ENCODE data around the gene CRYM.

Gene CRYM

GRCh38 chr16:21285314-21285713, 7.2 kb upstream of the CRYM start:
- DNase-seq (ENCODE audit: low spot score), result no peak
- H3K14ac ChIP-seq (ENCODE audit: low read length), result no peak overlapping the region
- no peaks in the 10 kb centered on the region for H3K79me1 ChIP-seq (ENCODE audit: low read depth, low read length)
- H3K4me3 ChIP-seq (ENCODE audit: low read length in 2 of 2), result no peak overlapping the region
- no peak overlapping the region for H2BK12ac ChIP-seq (ENCODE audit: low read length)
- H3K23ac ChIP-seq (ENCODE audit: low read depth, low read length, poor library complexity), result no peak overlapping the region
- no peak overlapping the region for H2BK120ac ChIP-seq (ENCODE audit: low read depth, low read length)
- H4K8ac ChIP-seq (ENCODE audit: low read depth, low read length), result no peak overlapping the region
- H3K27ac ChIP-seq (replicated peaks; ENCODE audit: low read length), result no peak overlapping the region
- WGBS, 2 donors (ENCODE audit: extremely low coverage in 2 of 2, insufficient read length in 2 of 2, insufficient replicate concordance in 1 of 2), result no CpG with 5 or more reads among the region's 1 CpG
- peaks cover 0 to 19% (median 0%) of the 10 kb centered on the region in 3 experiments for H3K27me3 ChIP-seq (ENCODE audit: control insufficient read depth in 3 of 3, insufficient read depth in 3 of 3, low read depth in 1 of 3, low read length in 3 of 3)
- H3K4ac ChIP-seq (ENCODE audit: low read length), result no peak overlapping the region
- no peaks in the 10 kb centered on the region for H3K4me1 ChIP-seq (ENCODE audit: control insufficient read depth in 2 of 2, insufficient read depth in 1 of 2, low read depth in 1 of 2, low read length in 2 of 2)
- no peak overlapping the region for H3K4me2 ChIP-seq (ENCODE audit: insufficient read depth, low read length, poor library complexity, severe bottlenecking)
- H3K18ac ChIP-seq (ENCODE audit: low read length), result no peak overlapping the region
- H3K9me3 ChIP-seq (replicated peaks in 1 of 2; ENCODE audit: control insufficient read depth in 2 of 2, insufficient read depth in 1 of 2, low read depth in 1 of 2, low read length in 2 of 2), result peaks cover 0 to 2% of the 10 kb centered on the region in 2 donors
- no peaks in the 10 kb centered on the region for H3K36me3 ChIP-seq (replicated peaks in 1 of 2; ENCODE audit: control insufficient read depth in 2 of 2, insufficient read depth in 2 of 2, low read length in 2 of 2)
- no peak overlapping the region for H4K91ac ChIP-seq (ENCODE audit: low read depth, low read length, poor library complexity)
- no peak overlapping the region for H2AFZ ChIP-seq (ENCODE audit: low read length)
- no peak overlapping the region for H2AK5ac ChIP-seq (ENCODE audit: low read depth, low read length)
- H2BK15ac ChIP-seq (ENCODE audit: low read length), result no peak overlapping the region
- H3K9ac ChIP-seq (ENCODE audit: low read depth, low read length, poor library complexity), result no peak overlapping the region
- H2BK5ac ChIP-seq (ENCODE audit: low read length), result no peak overlapping the region

- H3K4ac ChIP-seq (ENCODE audit: low read length), result no peak overlapping the region
- H3K4me1 ChIP-seq (ENCODE audit: control insufficient read depth in 2 of 2, insufficient read depth in 1 of 2, low read depth in 1 of 2, low read length in 2 of 2), result no peaks in the 10 kb centered on the region
- no peak overlapping the region for H2BK15ac ChIP-seq (ENCODE audit: low read length)
- H3K18ac ChIP-seq (ENCODE audit: low read length), result no peak overlapping the region
- no peaks in the 10 kb centered on the region for H3K36me3 ChIP-seq (replicated peaks in 1 of 2; ENCODE audit: control insufficient read depth in 2 of 2, insufficient read depth in 2 of 2, low read length in 2 of 2)
- H2AFZ ChIP-seq (ENCODE audit: low read length), result no peak overlapping the region
- peaks cover 0 to 27% (median 2%) of the 10 kb centered on the region in 3 experiments for H3K27me3 ChIP-seq (ENCODE audit: control insufficient read depth in 3 of 3, insufficient read depth in 3 of 3, low read depth in 1 of 3, low read length in 3 of 3)
- H4K91ac ChIP-seq (ENCODE audit: low read depth, low read length, poor library complexity), result no peak overlapping the region
- H2BK12ac ChIP-seq (ENCODE audit: low read length), result no peak overlapping the region
- H3K9ac ChIP-seq (ENCODE audit: low read depth, low read length, poor library complexity), result no peak overlapping the region
- H3K27ac ChIP-seq (replicated peaks; ENCODE audit: low read length), result no peak overlapping the region
- no peak overlapping the region for H4K8ac ChIP-seq (ENCODE audit: low read depth, low read length)
- no peak overlapping the region for H3K14ac ChIP-seq (ENCODE audit: low read length)
- H3K4me2 ChIP-seq (ENCODE audit: insufficient read depth, low read length, poor library complexity, severe bottlenecking), result no peak overlapping the region
- H3K4me3 ChIP-seq (ENCODE audit: low read length in 2 of 2), result peak overlapping the region in 1 of 2 donors; percentile 48
- no CpG with 5 or more reads among the region's 4 CpGs for WGBS, 2 donors (ENCODE audit: extremely low coverage in 2 of 2, insufficient read length in 2 of 2, insufficient replicate concordance in 1 of 2)
- no peak overlapping the region for H3K23ac ChIP-seq (ENCODE audit: low read depth, low read length, poor library complexity)
- H2AK5ac ChIP-seq (ENCODE audit: low read depth, low read length), result no peak overlapping the region
- H2BK5ac ChIP-seq (ENCODE audit: low read length), result no peak overlapping the region
- H3K9me3 ChIP-seq (replicated peaks in 1 of 2; ENCODE audit: control insufficient read depth in 2 of 2, insufficient read depth in 1 of 2, low read depth in 1 of 2, low read length in 2 of 2), result no peaks in the 10 kb centered on the region
- no peaks in the 10 kb centered on the region for H3K79me1 ChIP-seq (ENCODE audit: low read depth, low read length)
- no peak for DNase-seq (ENCODE audit: low spot score)
- H2BK120ac ChIP-seq (ENCODE audit: low read depth, low read length), result no peak overlapping the region
These were observed 6.3 kb upstream of the CRYM start for GRCh38 chr16:21284414-21284813.

DNA sequence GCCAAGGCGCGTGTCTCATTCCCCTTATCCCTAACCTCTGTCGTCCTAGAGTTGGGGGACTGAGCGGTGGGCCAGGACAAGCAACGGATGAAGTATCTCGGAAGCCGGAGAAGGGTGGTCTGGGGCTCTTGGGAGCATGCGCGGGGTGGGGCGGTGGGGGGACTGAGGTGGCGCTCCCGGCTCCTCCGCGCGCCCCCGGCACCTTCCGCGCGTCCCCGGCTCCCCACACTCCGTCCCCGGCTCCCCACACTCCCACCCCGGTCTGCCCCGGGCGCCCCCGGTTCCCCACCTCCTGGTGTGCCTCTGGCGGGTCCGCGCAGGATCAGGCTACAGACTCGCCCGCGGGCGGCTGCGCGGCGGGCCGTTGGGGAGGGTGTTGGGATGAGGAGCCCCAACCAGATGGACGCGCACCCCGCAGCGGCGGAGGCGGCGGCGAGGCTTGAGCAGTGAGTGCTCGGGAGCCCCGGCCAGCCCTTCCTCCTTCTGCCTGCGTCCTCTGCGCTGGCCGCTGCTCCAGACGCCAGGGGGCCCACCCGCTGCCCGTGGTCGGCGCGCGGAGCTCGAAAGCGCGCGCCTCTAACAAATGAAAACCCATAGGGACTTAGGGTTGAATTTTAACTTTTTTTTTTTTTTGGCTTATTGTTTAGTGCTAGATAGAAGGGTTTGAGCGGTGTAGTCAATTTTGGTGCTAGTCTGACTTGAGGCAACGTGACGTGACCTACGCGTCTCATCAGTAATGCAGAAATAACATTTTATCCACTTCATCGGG, 5.6 kb upstream of the CRYM start:
- Histone ChIP-seq H2BK15ac (ENCODE audit: low read length) (no peak overlapping the region), H3K27ac (replicated peaks; ENCODE audit: low read length) (peak overlapping the region; percentile 42), H4K8ac (ENCODE audit: low read depth, low read length) (no peak overlapping the region), H2AFZ (ENCODE audit: low read length) (peak overlapping the region; percentile 99), H3K4ac (ENCODE audit: low read length) (no peak overlapping the region), H2BK120ac (ENCODE audit: low read depth, low read length) (no peak overlapping the region), H3K9ac (ENCODE audit: low read depth, low read length, poor library complexity) (peak overlapping the region; percentile 89), H3K79me1 (ENCODE audit: low read depth, low read length) (no peaks in the 10 kb centered on the region), H2BK12ac (ENCODE audit: low read length) (no peak overlapping the region), H3K27me3 (ENCODE audit: control insufficient read depth in 3 of 3, insufficient read depth in 3 of 3, low read depth in 1 of 3, low read length in 3 of 3) (peaks cover 0 to 34% (median 3%) of the 10 kb centered on the region in 3 experiments), H3K36me3 (replicated peaks in 1 of 2; ENCODE audit: control insufficient read depth in 2 of 2, insufficient read depth in 2 of 2, low read length in 2 of 2) (no peaks in the 10 kb centered on the region), H2BK5ac (ENCODE audit: low read length) (no peak overlapping the region), H3K23ac (ENCODE audit: low read depth, low read length, poor library complexity) (no peak overlapping the region), H3K4me3 (ENCODE audit: low read length in 2 of 2) (peak overlapping the region; percentile 48 to 88), H4K91ac (ENCODE audit: low read depth, low read length, poor library complexity) (no peak overlapping the region), H3K9me3 (replicated peaks in 1 of 2; ENCODE audit: control insufficient read depth in 2 of 2, insufficient read depth in 1 of 2, low read depth in 1 of 2, low read length in 2 of 2) (no peaks in the 10 kb centered on the region), H3K14ac (ENCODE audit: low read length) (no peak overlapping the region), H3K4me2 (ENCODE audit: insufficient read depth, low read length, poor library complexity, severe bottlenecking) (peak overlapping the region; percentile 55), H3K18ac (ENCODE audit: low read length) (peak overlapping the region; percentile 96), H3K4me1 (ENCODE audit: control insufficient read depth in 2 of 2, insufficient read depth in 1 of 2, low read depth in 1 of 2, low read length in 2 of 2) (no peaks in the 10 kb centered on the region), H2AK5ac (ENCODE audit: low read depth, low read length) (no peak overlapping the region)
- peak; percentile 72 for DNase-seq (ENCODE audit: low spot score)
- WGBS, 2 donors (ENCODE audit: extremely low coverage in 2 of 2, insufficient read length in 2 of 2, insufficient replicate concordance in 1 of 2), result no CpG with 5 or more reads among the region's 67 CpGs

DNA sequence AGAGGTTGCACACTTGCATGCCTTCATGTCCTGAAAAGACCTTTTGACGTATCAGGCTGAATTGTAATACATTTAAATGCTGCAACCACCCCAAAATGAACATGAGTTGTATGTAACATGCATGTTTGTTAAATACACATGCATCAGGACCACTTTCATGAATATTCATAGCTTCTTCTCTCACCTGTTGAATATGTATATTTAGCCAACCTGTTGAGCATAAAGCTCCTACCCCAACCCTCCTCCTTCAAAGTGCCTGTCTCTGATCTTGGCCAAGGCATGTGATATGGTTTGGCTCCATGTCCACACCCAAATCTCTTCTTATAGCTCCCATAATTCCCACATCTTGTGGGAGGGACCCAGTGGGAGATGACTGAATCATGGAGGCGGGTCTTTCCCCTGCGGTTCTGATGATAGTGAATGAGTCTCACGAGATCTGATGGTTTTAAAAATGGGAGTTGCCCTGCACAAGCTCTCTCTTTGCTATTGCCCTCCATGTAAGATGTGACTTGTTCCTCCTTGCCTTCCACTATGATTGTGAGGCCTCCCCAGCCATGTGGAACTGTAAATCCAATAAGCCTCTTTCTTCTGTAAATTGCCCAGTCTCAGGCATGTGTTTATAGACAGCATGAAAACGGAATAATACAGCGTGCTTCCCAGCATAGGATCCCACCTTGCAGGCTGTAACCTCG, 3.8 kb upstream of the CRYM start:
- peaks cover 0 to 53% (median 15%) of the 10 kb centered on the region in 3 experiments for H3K27me3 ChIP-seq (ENCODE audit: control insufficient read depth in 3 of 3, insufficient read depth in 3 of 3, low read depth in 1 of 3, low read length in 3 of 3)
- H3K9ac ChIP-seq (ENCODE audit: low read depth, low read length, poor library complexity), result no peak overlapping the region
- H3K23ac ChIP-seq (ENCODE audit: low read depth, low read length, poor library complexity), result no peak overlapping the region
- H3K4me3 ChIP-seq (ENCODE audit: low read length in 2 of 2), result no peak overlapping the region
- no peak overlapping the region for H2BK12ac ChIP-seq (ENCODE audit: low read length)
- no peak overlapping the region for H3K18ac ChIP-seq (ENCODE audit: low read length)
- peaks cover 3 to 4% of the 10 kb centered on the region in 2 donors for H3K4me1 ChIP-seq (ENCODE audit: control insufficient read depth in 2 of 2, insufficient read depth in 1 of 2, low read depth in 1 of 2, low read length in 2 of 2)
- no peaks in the 10 kb centered on the region for H3K9me3 ChIP-seq (replicated peaks in 1 of 2; ENCODE audit: control insufficient read depth in 2 of 2, insufficient read depth in 1 of 2, low read depth in 1 of 2, low read length in 2 of 2)
- H3K36me3 ChIP-seq (replicated peaks in 1 of 2; ENCODE audit: control insufficient read depth in 2 of 2, insufficient read depth in 2 of 2, low read length in 2 of 2), result no peaks in the 10 kb centered on the region
- H3K4ac ChIP-seq (ENCODE audit: low read length), result no peak overlapping the region
- H2BK120ac ChIP-seq (ENCODE audit: low read depth, low read length), result no peak overlapping the region
- no peak for DNase-seq (ENCODE audit: low spot score)
- H3K79me1 ChIP-seq (ENCODE audit: low read depth, low read length), result no peaks in the 10 kb centered on the region
- H3K4me2 ChIP-seq (ENCODE audit: insufficient read depth, low read length, poor library complexity, severe bottlenecking), result no peak overlapping the region
- no CpG with 5 or more reads among the region's 7 CpGs for WGBS, 2 donors (ENCODE audit: extremely low coverage in 2 of 2, insufficient read length in 2 of 2, insufficient replicate concordance in 1 of 2)
- no peak overlapping the region for H4K91ac ChIP-seq (ENCODE audit: low read depth, low read length, poor library complexity)
- H2AK5ac ChIP-seq (ENCODE audit: low read depth, low read length), result no peak overlapping the region
- H2BK15ac ChIP-seq (ENCODE audit: low read length), result no peak overlapping the region
- H3K27ac ChIP-seq (replicated peaks; ENCODE audit: low read length), result no peak overlapping the region
- no peak overlapping the region for H2AFZ ChIP-seq (ENCODE audit: low read length)
- H2BK5ac ChIP-seq (ENCODE audit: low read length), result no peak overlapping the region
- no peak overlapping the region for H3K14ac ChIP-seq (ENCODE audit: low read length)
- H4K8ac ChIP-seq (ENCODE audit: low read depth, low read length), result no peak overlapping the region
